ENCODE measurements around the gene DLG2. TPM values are rescaled to one million over a fixed set of nuclear protein-coding genes. Genes with fewer than 3 reads are reported as not detected.

Gene DLG2
- total RNA-seq, 1 donor from 2014 or later: 0.17 TPM

- no peak overlapping the region for H3K4me3 ChIP-seq (ENCODE audit: low read depth, low read length)
- no peak for TF ChIP-seq CTCF (conservative IDR thresholded peaks at IDR 0.05; ENCODE audit: low read depth, low read length)
- DNase-seq (ENCODE audit: low read depth): no peak
These were observed 1681.2 kb downstream of the DLG2 start for GRCh38 chr11:83945976-83946375.

GRCh38 chr11:83941050-83941449, 1686.1 kb downstream of the DLG2 start:
- DNase-seq (ENCODE audit: low read depth): no peak
- no peak overlapping the region for H3K4me3 ChIP-seq (ENCODE audit: low read depth, low read length)
- TF ChIP-seq CTCF (conservative IDR thresholded peaks at IDR 0.05; ENCODE audit: low read depth, low read length): no peak

GRCh38 chr11:83938148-83938547, 1689.0 kb downstream of the DLG2 start:
- DNase-seq (ENCODE audit: low read depth): no peak
- H3K4me3 ChIP-seq (ENCODE audit: low read depth, low read length): no peak overlapping the region
- TF ChIP-seq CTCF (conservative IDR thresholded peaks at IDR 0.05; ENCODE audit: low read depth, low read length): no peak

- H3K4me3 ChIP-seq (ENCODE audit: low read depth, low read length): no peak overlapping the region
- TF ChIP-seq CTCF (conservative IDR thresholded peaks at IDR 0.05; ENCODE audit: low read depth, low read length): no peak
- DNase-seq (ENCODE audit: low read depth): no peak
These were observed 1694.1 kb downstream of the DLG2 start for GRCh38 chr11:83933008-83933407.

GRCh38 chr11:83927422-83927821, 1699.7 kb downstream of the DLG2 start:
- DNase-seq (ENCODE audit: low read depth): no peak
- no peak for TF ChIP-seq CTCF (conservative IDR thresholded peaks at IDR 0.05; ENCODE audit: low read depth, low read length)
- H3K4me3 ChIP-seq (ENCODE audit: low read depth, low read length): no peak overlapping the region

GRCh38 chr11:83924795-83925542, 1702.2 kb downstream of the DLG2 start:
- H3K4me3 ChIP-seq (ENCODE audit: low read depth, low read length): no peak overlapping the region
- no peak for DNase-seq (ENCODE audit: low read depth)
- no peak for TF ChIP-seq CTCF (conservative IDR thresholded peaks at IDR 0.05; ENCODE audit: low read depth, low read length)

GRCh38 chr11:83923961-83924360, 1703.2 kb downstream of the DLG2 start:
- H3K4me3 ChIP-seq (ENCODE audit: low read depth, low read length): no peak overlapping the region
- no peak for DNase-seq (ENCODE audit: low read depth)
- no peak for TF ChIP-seq CTCF (conservative IDR thresholded peaks at IDR 0.05; ENCODE audit: low read depth, low read length)

Data from epithelial cell of proximal tubule (primary cell).